Esophagus mucosa (tissue), 1 donor: ENCODE results near the gene EPS8L1. TPM values are rescaled to one million over a fixed set of nuclear protein-coding genes. Genes with fewer than 3 reads are reported as not detected.
"Not testable (repeated sequence)": the region's sequence is repeated elsewhere in the genome, so short reads cannot be mapped to it uniquely, and the experiment has no call there.

Source experiments
- ATAC-seq: fragments of 200-7000 bp; cut with Tn5 transposase; one replicate; pipeline ENCODE4 v1.9.1; 2020
- total RNA-seq: library from RNA; stranded (reverse); gene quantifications from one replicate; pipeline ENCODE4 v1.2.4, GENCODE V29; 2023
- donor health status: DM: yes; HTN: yes; CAD: no.

EPS8L1 gene
- 199 TPM for total RNA-seq

GRCh38 chr19:55075371-55075998 is at the start of gene EPS8L1:
EPS8L1 (plus strand) TSS chr19:55075869; CDS start chr19:55076445, 576 bp downstream.
- peak; percentile 55 for ATAC-seq

- ATAC-seq = not testable (repeated sequence)
Observed at GRCh38 chr19:55027140-55027471, 48.6 kb upstream of the EPS8L1 start.

DNA sequence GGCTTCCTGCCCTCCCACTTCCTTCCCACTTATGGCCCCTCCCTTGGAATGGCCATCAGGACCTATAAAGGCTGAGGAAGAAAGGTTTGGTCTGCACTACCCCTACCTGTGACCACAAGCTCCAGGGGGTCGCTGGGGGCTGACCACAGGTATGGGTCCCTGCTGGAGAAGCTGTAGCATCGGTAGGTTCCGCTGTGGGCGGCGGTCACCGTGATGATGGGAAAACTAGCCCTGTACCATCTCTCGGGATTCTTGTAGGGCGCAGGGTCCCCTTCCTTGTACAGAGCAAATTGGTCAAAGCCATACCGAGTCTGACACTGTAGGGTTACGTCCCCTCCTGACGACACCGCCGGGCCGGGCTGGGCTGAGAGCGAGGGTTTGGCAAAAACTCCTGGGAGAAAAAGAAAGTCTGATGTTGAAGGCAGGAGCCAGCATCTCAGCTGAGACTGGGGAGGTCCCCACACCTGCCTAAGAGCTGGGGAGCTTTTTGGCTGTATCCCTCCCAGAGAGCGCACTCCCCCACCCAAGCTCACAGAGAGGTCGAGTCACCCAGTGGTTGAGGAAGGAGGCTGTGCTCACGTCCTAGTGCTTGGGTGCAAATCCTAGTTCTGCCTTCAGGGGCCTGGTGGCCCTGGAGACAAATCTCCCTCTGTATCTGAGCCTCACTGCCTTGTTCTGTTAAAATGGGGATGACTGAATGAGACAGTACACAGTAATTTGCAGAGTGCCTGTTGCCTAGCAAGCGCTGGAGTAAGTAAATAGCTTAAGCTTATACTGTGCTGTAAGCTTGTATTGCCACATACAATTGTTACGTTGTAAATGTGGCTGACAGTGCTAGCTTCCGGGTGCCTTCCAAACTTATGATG is 48.0 kb upstream of the EPS8L1 start:
- peak; percentile 65 for ATAC-seq

DNA sequence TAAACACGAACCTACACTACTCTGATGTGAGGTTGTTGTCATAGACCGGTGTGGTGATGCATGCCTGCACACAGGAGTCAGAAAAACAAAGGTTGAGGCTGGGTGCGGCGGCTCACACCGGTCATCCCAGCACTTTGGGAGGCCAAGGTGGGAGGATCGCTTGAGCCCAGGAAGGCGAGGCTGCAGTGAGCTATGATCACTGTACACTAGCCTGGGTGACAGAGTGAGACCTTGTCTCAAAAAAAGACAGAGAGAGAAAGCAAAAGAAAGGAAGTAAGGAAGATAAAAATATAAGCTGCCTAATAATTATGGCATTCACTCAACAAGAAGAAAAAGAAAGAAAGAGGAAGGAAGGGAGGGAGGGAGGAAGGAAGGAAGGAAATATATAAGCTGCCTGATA is 46.9 kb upstream of the EPS8L1 start:
- ATAC-seq = no peak

DNA sequence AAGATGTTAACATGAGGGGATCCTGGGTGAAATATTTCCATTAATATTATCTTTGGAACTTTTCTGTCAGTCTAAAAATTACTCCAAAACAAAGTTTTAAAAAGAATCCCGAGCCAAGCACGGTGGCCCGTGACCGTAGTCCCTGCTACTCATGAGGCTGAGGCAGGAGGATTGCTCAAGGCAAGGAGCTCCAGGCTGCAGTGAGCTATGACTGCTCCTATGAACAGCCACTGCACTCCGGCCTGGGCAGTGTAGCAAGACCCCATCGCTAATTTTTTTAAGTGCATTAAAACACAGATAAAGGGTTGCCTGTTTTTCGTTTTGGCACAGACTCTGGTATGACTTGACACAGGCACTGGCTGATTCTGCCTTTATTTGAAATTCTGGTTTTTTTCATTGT is 44.5 kb upstream of the EPS8L1 start:
- no peak for ATAC-seq

- ATAC-seq = no peak
Observed at GRCh38 chr19:55032170-55032800, 43.4 kb upstream of the EPS8L1 start.

- ATAC-seq = not testable (repeated sequence)
Observed at GRCh38 chr19:55032976-55033643, 42.6 kb upstream of the EPS8L1 start.

DNA sequence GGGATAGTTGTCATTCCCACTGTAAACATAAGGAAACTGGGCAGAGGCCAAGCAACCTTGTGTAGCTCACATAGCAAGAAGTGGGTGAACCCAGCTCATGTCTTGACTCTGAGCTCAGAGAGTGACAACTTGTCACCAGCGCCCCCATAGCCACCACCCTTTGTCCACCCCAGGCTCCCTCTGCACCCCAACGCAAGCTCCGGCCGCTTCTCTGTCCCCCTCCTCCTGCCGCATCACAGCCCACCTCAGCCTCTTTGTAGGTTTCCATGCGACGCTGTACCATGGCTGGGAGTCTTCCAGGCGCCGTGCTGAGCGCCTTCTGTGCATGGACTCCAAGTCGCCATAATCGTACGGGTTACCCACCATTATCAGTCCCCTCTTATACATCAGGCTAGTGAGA is 40.9 kb upstream of the EPS8L1 start:
- ATAC-seq = no peak

GRCh38 chr19:55036058-55036457 is 39.6 kb upstream of the EPS8L1 start:
- ATAC-seq = no peak

DNA sequence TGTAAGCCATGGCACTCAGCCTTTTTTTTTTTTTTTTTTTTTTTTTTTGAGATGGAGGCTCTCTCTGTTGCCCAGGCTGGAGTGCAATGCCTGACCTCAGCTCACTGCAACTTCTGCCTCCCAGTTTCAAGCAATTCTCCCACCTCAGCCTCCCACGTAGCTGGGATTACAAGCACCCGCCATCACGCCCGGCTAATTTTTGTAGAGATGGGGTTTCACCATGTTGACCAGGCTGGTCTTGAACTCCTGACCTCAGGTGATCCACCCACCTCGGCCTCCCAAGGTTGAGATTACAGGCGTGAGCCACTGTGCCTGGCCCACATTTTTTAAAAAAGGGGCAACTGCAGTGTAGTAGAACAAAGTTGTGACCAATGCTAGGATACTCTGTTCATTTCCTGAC is 38.1 kb upstream of the EPS8L1 start:
- not testable (repeated sequence) for ATAC-seq

DNA sequence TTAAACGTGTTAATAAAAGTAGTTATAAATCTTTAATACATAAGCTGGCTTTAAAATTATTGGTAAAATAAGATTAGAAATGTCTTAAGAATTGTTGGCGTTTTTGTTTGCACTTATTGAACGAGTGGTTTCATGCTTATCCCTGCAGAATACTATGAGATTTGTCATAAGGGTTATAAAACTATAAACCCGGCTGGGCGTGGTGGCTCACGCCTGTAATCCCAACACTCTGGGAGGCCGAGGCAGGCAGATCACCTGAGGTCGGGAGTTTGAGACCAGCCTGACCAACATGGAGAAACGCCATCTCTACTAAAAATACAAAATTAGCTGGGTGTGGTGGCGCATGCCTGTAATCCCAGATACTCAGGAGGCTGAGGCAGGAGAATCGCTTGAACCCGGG is 35.0 kb upstream of the EPS8L1 start:
- ATAC-seq = not testable (repeated sequence)

GRCh38 chr19:55041244-55041626 is 34.4 kb upstream of the EPS8L1 start:
- no peak for ATAC-seq

GRCh38 chr19:55041627-55042343 is 33.9 kb upstream of the EPS8L1 start:
- ATAC-seq = no peak

DNA sequence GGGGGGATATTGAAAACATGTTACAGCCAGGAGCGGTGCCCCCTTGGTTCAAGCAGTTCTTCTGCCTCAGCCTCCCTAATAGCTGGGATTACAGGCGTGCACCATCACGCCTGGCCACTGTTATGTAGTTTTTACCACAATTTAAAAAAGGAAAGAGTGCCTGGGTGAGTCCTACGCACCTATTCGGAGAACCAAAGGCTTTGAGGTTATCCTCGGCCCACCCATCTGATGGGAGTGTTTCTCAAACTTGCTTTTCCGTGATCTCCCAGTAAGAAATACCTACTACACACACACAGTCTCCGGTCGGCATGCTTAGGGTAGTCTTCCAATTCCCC is 33.4 kb upstream of the EPS8L1 start:
- no peak for ATAC-seq

- ATAC-seq = no peak
Observed at GRCh38 chr19:55042688-55043087, 33.0 kb upstream of the EPS8L1 start.

- ATAC-seq = no peak
Observed at GRCh38 chr19:55044286-55044685, 31.4 kb upstream of the EPS8L1 start.

DNA sequence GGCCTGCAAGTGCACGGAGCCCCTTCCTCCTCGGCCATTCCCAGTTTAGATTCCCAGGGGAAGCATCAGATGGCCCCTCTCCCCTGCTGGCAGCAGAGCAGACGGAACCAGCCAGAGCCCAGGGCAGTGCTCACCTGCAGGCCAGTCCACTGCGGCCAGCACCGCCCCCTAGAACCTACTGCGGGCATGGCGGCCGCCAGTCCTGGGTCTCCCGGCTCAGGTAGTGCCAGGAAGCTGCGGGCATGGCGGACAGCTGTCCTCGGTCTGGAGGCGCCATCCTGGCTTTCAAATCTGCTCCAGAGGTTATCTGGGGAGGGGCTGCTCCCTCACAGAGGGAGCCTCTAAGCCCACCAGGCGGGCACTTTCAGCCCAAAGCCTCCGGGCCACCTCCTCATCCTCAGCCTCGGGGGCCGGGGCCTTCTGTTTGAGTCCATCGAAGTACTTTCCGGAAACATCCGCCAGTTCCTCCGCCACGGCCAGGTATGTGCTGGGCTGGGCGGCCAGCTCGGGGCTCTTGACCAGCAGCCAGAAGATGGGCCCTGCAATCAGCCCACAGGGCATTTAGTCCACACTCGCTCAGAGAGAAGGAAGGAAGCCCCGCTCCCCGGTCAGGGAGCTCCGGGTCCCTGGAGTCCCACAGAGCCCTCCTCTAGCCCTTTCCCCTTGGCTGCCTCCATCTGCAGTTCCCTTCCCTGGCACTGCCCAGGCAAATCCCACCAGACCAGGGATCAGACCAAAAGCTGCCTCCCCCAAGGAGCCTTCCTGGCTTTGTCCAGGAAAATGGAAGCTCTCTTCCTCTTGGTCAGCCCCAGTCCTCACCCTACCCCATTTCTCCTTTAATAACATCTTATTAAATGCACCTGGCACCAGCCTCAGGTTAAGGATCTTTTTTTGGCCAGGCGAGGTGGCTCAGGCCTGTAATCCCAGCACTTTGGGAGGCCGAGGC is 30.6 kb upstream of the EPS8L1 start:
- peak; percentile 15 for ATAC-seq

GRCh38 chr19:55046975-55047622 is 28.6 kb upstream of the EPS8L1 start:
- ATAC-seq = no peak

- no peak for ATAC-seq
Observed at GRCh38 chr19:55047951-55048350, 27.7 kb upstream of the EPS8L1 start.

GRCh38 chr19:55048446-55048845 is 27.2 kb upstream of the EPS8L1 start:
- no peak for ATAC-seq
